Measurements from ENCODE around the gene SNED1.
"Not testable (repeated sequence)": the region's sequence is repeated elsewhere in the genome, so short reads cannot be mapped to it uniquely, and the experiment has no call there.

SNED1 gene

DNA sequence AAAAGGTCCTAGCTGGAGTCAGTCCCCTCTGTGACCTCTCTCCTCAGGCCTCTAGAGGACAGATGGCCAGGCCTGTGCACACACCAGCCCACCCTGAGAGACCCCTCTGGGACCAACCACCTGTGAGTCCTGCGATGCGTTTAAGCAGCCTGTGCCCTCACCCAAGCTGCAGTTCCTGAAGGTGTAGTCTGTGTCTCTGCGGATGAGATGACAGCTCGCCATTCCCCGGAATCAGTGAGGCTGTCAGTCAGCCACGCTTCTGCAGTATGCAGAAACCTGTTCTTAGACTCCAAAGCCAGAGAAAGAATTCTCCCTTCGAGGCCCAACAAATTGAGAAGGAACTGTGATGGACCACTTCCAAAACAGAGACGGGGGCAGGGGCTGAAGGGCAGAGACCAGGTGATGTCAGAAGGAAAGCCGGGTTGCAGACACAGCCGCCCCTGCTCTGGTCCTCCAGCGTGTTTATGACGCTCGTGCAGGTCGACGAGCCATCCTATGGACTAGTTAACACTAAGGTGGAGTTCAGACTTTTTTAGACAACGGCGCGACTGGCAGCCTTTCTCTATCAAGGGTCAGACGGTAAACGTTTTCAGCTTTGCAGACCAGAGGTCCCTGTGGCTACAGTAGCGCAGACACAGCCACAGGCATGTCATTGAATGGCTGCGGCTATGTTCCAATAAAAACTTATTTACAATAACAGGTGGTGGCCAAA lies 93.5 kb downstream of the SNED1 start:
- TF ChIP-seq, protein P1, sequence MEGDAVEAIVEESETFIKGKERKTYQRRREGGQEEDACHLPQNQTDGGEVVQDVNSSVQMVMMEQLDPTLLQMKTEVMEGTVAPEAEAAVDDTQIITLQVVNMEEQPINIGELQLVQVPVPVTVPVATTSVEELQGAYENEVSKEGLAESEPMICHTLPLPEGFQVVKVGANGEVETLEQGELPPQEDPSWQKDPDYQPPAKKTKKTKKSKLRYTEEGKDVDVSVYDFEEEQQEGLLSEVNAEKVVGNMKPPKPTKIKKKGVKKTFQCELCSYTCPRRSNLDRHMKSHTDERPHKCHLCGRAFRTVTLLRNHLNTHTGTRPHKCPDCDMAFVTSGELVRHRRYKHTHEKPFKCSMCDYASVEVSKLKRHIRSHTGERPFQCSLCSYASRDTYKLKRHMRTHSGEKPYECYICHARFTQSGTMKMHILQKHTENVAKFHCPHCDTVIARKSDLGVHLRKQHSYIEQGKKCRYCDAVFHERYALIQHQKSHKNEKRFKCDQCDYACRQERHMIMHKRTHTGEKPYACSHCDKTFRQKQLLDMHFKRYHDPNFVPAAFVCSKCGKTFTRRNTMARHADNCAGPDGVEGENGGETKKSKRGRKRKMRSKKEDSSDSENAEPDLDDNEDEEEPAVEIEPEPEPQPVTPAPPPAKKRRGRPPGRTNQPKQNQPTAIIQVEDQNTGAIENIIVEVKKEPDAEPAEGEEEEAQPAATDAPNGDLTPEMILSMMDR (IDR thresholded peaks at IDR 0.05; ENCODE audit: insufficient read depth, low read length, poor library complexity, severe bottlenecking), result no peak
- no peaks in the 10 kb centered on the region for H3K27me3 ChIP-seq (replicated peaks; ENCODE audit: control insufficient read depth, insufficient read depth, low read length)
- H3K36me3 ChIP-seq (ENCODE audit: control insufficient read depth, insufficient read depth, low read length), result peaks cover 45% of the 10 kb centered on the region
- no peak for DNase-seq (ENCODE audit: extremely low read depth, insufficient read length)
- H3K4me3 ChIP-seq (replicated peaks; ENCODE audit: low read depth, low read length), result no peak overlapping the region

DNA sequence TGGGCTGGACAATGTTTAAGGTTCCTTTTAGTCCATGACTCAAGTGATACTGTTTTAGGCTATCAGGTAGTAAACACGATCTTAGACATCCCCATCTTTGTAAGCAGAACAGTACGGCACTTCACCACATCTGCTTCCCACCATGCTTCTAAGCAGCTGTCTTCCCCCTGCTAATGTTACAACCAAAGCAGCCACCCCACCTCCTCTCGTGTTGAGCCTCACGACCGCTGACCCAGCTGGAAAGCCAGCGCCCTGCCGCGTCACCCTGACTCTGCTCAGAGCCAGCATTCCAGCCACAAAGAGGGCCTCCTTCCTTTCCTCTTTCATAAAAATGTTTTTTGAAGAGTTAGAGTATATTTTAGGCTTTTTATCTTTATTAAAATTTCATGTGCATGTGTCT lies 94.3 kb downstream of the SNED1 start:
- Histone ChIP-seq H3K36me3 (ENCODE audit: control insufficient read depth, insufficient read depth, low read length) (peaks cover 41% of the 10 kb centered on the region), H3K27me3 (replicated peaks; ENCODE audit: control insufficient read depth, insufficient read depth, low read length) (no peaks in the 10 kb centered on the region), H3K4me3 (replicated peaks; ENCODE audit: low read depth, low read length) (no peak overlapping the region)
- TF ChIP-seq, protein P1 (IDR thresholded peaks at IDR 0.05; ENCODE audit: insufficient read depth, low read length, poor library complexity, severe bottlenecking), result no peak
- DNase-seq (ENCODE audit: extremely low read depth, insufficient read length), result no peak

DNA sequence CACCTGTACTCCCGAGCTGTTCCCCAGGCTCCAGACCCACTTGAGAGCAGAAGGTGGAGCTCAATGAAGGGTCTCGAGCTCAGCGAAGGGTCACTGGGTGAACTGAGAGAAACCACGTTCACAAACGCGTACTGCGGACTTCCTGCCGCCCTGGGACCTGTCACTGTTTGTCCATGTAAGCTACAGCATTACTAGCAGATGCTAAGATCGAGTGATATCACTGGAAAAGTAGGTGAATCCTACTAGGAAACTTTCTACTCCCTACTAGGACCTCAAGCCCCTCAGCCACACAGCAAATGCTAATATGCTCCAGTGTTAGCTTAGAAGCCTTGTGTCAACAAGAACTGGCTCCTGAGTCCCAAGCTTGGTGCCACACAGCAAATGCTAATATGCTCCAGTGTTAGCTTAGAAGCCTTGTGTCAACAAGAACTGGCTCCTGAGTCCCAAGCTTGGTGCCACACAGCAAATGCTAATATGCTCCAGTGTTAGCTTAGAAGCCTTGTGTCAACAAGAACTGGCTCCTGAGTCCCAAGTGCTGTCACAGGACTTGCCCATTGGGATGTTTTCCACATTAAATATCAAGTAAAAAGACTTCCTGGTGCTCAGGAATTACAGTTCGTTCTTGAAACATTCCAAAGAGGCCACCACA lies 94.8 kb downstream of the SNED1 start:
- not testable (repeated sequence) for DNase-seq (ENCODE audit: extremely low read depth, insufficient read length); H3K4me3 ChIP-seq (replicated peaks; ENCODE audit: low read depth, low read length); H3K27me3 ChIP-seq (replicated peaks; ENCODE audit: control insufficient read depth, insufficient read depth, low read length)
- peaks cover 39% of the 10 kb centered on the region for H3K36me3 ChIP-seq (ENCODE audit: control insufficient read depth, insufficient read depth, low read length)

DNA sequence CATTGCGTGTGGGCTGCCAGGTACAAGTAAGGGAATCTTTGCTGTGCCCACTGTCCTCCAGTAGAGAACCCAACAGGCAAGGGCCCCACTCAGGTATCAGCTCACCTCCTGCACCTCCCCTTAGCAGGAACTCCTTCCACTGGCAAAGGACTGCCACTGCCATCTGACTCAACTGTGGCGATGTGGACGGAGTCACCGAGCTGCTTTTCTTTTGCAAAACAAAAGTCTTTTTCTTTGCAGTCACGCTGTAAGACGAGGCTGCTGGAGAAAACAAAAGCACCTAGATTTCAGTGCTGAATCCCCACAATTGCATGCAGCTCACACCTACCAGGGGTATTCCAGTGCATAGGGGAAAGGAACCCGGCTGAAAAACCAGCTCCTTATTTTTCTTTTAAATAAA lies 95.8 kb downstream of the SNED1 start:
- Histone ChIP-seq H3K36me3 (ENCODE audit: control insufficient read depth, insufficient read depth, low read length) (peaks cover 33% of the 10 kb centered on the region), H3K27me3 (replicated peaks; ENCODE audit: control insufficient read depth, insufficient read depth, low read length) (no peaks in the 10 kb centered on the region), H3K4me3 (replicated peaks; ENCODE audit: low read depth, low read length) (no peak overlapping the region)
- TF ChIP-seq, protein P1 (IDR thresholded peaks at IDR 0.05; ENCODE audit: insufficient read depth, low read length, poor library complexity, severe bottlenecking), result no peak
- DNase-seq (ENCODE audit: extremely low read depth, insufficient read length), result no peak

DNA sequence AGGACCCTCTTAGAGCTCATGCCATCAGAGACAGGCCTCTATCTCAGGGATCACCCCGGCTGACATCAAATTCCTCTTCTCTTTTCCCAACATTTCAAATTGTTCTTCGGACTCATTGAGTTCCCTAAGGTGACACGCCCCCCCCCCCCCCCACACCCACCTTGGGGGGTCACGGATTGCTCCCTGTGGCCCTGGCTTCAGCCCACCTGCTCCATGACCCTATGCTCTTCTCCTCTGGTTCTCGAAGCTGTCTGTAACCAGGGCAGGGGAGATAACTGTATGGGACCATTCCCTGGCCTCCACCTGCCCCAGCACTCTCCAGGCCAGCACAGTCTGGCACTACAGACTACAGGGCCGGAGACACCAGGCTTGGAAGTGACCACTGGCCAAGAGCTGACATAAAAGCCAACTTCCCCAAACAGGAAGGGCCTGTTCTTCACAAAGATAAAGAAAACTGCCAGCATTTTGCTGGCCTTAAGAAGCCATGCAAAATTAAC lies 96.6 kb downstream of the SNED1 start:
- H3K4me3 ChIP-seq (replicated peaks; ENCODE audit: low read depth, low read length), result no peak overlapping the region
- TF ChIP-seq, protein P1 (IDR thresholded peaks at IDR 0.05; ENCODE audit: insufficient read depth, low read length, poor library complexity, severe bottlenecking), result no peak
- H3K27me3 ChIP-seq (replicated peaks; ENCODE audit: control insufficient read depth, insufficient read depth, low read length), result no peaks in the 10 kb centered on the region
- DNase-seq (ENCODE audit: extremely low read depth, insufficient read length), result no peak
- H3K36me3 ChIP-seq (ENCODE audit: control insufficient read depth, insufficient read depth, low read length), result peaks cover 31% of the 10 kb centered on the region

DNA sequence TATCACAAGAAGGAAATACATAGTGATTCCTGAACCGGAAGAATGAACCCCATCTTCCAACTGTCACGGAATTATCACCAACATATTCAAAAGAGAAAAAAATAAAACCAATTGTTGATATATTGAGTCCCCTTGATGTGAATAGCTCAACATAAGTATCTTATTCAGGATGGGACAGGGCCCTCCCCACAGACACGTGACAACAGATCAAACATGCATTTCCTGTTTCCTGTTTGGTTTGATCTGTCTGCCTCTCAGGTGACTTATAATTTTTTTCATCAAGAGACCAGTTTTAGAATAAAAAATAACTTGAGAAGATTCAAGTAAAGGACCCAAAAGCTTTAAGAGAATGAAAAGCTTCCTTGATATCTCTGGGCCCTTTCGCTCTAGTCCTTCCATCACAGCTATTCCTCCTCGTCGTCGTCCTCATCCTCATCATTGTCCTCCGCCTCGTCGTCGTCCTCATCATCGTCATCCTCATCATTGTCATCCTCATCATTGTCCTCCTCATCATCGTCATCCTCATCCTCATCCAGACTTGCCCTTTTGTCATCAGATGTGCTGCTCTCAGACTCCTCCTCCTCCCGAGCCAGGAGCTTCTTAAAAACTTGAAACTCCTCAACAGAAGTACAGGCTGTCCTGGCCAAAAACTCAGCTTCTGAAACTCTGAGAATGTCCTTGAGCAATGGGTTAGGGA lies 97.3 kb downstream of the SNED1 start:
- no peak for DNase-seq (ENCODE audit: extremely low read depth, insufficient read length)
- TF ChIP-seq, protein P1 (IDR thresholded peaks at IDR 0.05; ENCODE audit: insufficient read depth, low read length, poor library complexity, severe bottlenecking), result no peak
- Histone ChIP-seq H3K4me3 (replicated peaks; ENCODE audit: low read depth, low read length) (no peak overlapping the region), H3K36me3 (ENCODE audit: control insufficient read depth, insufficient read depth, low read length) (peaks cover 32% of the 10 kb centered on the region), H3K27me3 (replicated peaks; ENCODE audit: control insufficient read depth, insufficient read depth, low read length) (no peaks in the 10 kb centered on the region)

All from GM06990 (cell line).